CD14-positive monocyte (primary cell): ENCODE data around the gene FAM177A1. TPM values are rescaled to one million over a fixed set of nuclear protein-coding genes. Genes with fewer than 3 reads are reported as not detected.

Experiments used
- DNase-seq, 3 donors: peaks; one replicate each; pipeline ENCODE4 v3.0.0-alpha.2; 2011 to 2022
- H2AFZ ChIP-seq: 2 replicates; pipeline ENCODE4 v1.6.0; 2012; ENCODE audit warnings: mild to moderate bottlenecking, low read depth, low read length, inconsistent platforms; ENCODE audit not compliant: insufficient read depth, poor library complexity, severe bottlenecking
- H3K27ac ChIP-seq, 2 donors: 1 replicate in 1 of 2; 2 replicates in 1 of 2; pipeline ENCODE4 v1.5.1; 2012 to 2013; ENCODE audit warnings: low read length in 2 of 2, control low read depth in 1 of 2, inconsistent platforms in 1 of 2, low read depth in 1 of 2, mild to moderate bottlenecking in 1 of 2
- H3K27me3 ChIP-seq, 2 donors: one replicate each; pipeline versions ENCODE4 v1.6.0 to v1.6.1; 2011 to 2013; ENCODE audit warnings: low read length in 2 of 2; ENCODE audit not compliant: control insufficient read depth in 2 of 2, insufficient read depth in 2 of 2
- H3K36me3 ChIP-seq, 2 donors: replicated peaks in 1 of 2; 1 replicate in 1 of 2; 2 replicates in 1 of 2; pipeline versions ENCODE4 v1.5.1 to v1.6.1; 2012 to 2013; ENCODE audit warnings: low read length in 2 of 2, control low read depth in 1 of 2, inconsistent platforms in 1 of 2, mild to moderate bottlenecking in 1 of 2; ENCODE audit not compliant: insufficient read depth in 2 of 2, control insufficient read depth in 1 of 2
- H3K4me1 ChIP-seq, 2 donors: 1 replicate in 1 of 2; 2 replicates in 1 of 2; pipeline versions ENCODE4 v1.5.1 to v1.6.1; 2012 to 2013; ENCODE audit warnings: low read length in 2 of 2, control low read depth in 1 of 2, inconsistent platforms in 1 of 2, mild to moderate bottlenecking in 1 of 2, moderate library complexity in 1 of 2; ENCODE audit not compliant: insufficient read depth in 2 of 2, control insufficient read depth in 1 of 2
- H3K4me2 ChIP-seq: replicated peaks from 2 replicates; pipeline ENCODE3; 2012; ENCODE audit warnings: low read length, moderate library complexity, mild to moderate bottlenecking; ENCODE audit not compliant: poor library complexity, severe bottlenecking; ENCODE audit errors: extremely low read depth
- H3K4me3 ChIP-seq, 3 experiments: fragments of 200-600 bp in 1 of 3; sonication (generic) in 1 of 3; replicated peaks in 1 of 3; 1 replicate in 2 of 3; 2 replicates in 1 of 3; pipeline ENCODE4 v1.5.1; 2011 to 2013; ENCODE audit warnings: low read length in 3 of 3, mild to moderate bottlenecking in 3 of 3, control low read depth in 2 of 3, low read depth in 2 of 3, inconsistent platforms in 1 of 3, moderate library complexity in 1 of 3
- H3K79me2 ChIP-seq: 2 replicates; pipeline ENCODE4 v1.6.0; 2012; ENCODE audit warnings: mild to moderate bottlenecking, control low read depth, inconsistent platforms, low read length, moderate library complexity; ENCODE audit not compliant: insufficient read depth
- H3K9ac ChIP-seq: 2 replicates; pipeline ENCODE4 v1.6.0; 2017; ENCODE audit warnings: low read length, mild to moderate bottlenecking; ENCODE audit not compliant: insufficient read depth, poor library complexity, severe bottlenecking
- H3K9me3 ChIP-seq, 2 donors: replicated peaks in 1 of 2; 1 replicate in 1 of 2; 2 replicates in 1 of 2; pipeline versions ENCODE4 v1.5.1 to v1.6.1; 2012 to 2013; ENCODE audit warnings: low read length in 2 of 2, control low read depth in 1 of 2; ENCODE audit not compliant: control insufficient read depth in 1 of 2, insufficient read depth in 1 of 2
- H4K20me1 ChIP-seq: 2 replicates; pipeline ENCODE4 v1.6.0; 2012; ENCODE audit warnings: mild to moderate bottlenecking, low read length, control low read depth, moderate library complexity; ENCODE audit not compliant: insufficient read depth
- H3K27ac Mint-ChIP-seq, 7 donors: one replicate each; pipeline ENCODE4 v1.8.0; 2020; ENCODE audit warnings: mild to moderate bottlenecking in 7 of 7, mixed read lengths in 7 of 7, moderate library complexity in 6 of 7, inconsistent platforms in 2 of 7
- H3K27me3 Mint-ChIP-seq, 3 donors: one replicate each; pipeline ENCODE4 v1.8.0; 2021 to 2022; ENCODE audit warnings: low read depth in 3 of 3, mild to moderate bottlenecking in 3 of 3, mixed read lengths in 3 of 3, moderate library complexity in 3 of 3, inconsistent platforms in 1 of 3
- H3K36me3 Mint-ChIP-seq, 2 donors: one replicate each; pipeline ENCODE4 v1.8.0; 2020; ENCODE audit warnings: mixed read lengths in 2 of 2, inconsistent platforms in 1 of 2, mild to moderate bottlenecking in 1 of 2
- H3K4me1 Mint-ChIP-seq: one replicate; pipeline ENCODE4 v1.8.0; 2020; ENCODE audit warnings: mild to moderate bottlenecking, mixed read lengths
- H3K4me3 Mint-ChIP-seq, 2 donors: one replicate each; pipeline ENCODE4 v1.8.0; 2020; ENCODE audit warnings: mild to moderate bottlenecking in 2 of 2, mixed read lengths in 2 of 2, moderate library complexity in 1 of 2
- H3K9me3 Mint-ChIP-seq, 7 donors: one replicate each; pipeline ENCODE4 v1.8.0; 2020 to 2022; ENCODE audit warnings: mixed read lengths in 7 of 7, mild to moderate bottlenecking in 6 of 7, moderate library complexity in 6 of 7, inconsistent platforms in 2 of 7
- WGBS: methylation state at CpG from one replicate; pipeline ENCODE4 v1.1.5; 2013; ENCODE audit warnings: missing lambda C conversion rate; ENCODE audit not compliant: insufficient coverage; 5-methylcytosine and 5-hydroxymethylcytosine counted together
- intact Hi-C, 2 donors: fragments of 100-400 bp; cut with micrococcal nuclease; formaldehyde crosslinking; loops; one replicate each; pipeline versions ENCODE4 v1.15.0 to v1.15.1; 2023
- polyA minus RNA-seq: library from RNA; depleted of rRNA, polyadenylated mRNA; stranded (reverse); fragments of >200 nt; gene quantifications from 2 replicates; pipeline ENCODE4 v1.2.3, GENCODE V29; 2012
- polyA plus RNA-seq, 3 donors: library from polyadenylated mRNA; depleted of rRNA in 1 of 3; unstranded in 2 of 3; stranded (reverse) in 1 of 3; fragments of 300-500 nt in 2 of 3; fragments of >200 nt in 1 of 3; fragmentation: Illumina TruSeq in 2 of 3; gene quantifications; 1 replicate in 2 of 3; 2 replicates in 1 of 3; pipeline ENCODE4 v1.2.3, GENCODE V29; 2012 to 2021
- total RNA-seq, 12 experiments: library from RNA in 1 of 12; stranded (reverse) in 1 of 12; fragments of 120-200 nt in 1 of 12; gene quantifications; one replicate each; pipeline ENCODE4 v1.2.4 and lab custom pipeline; 2013 to 2026; ENCODE audit warnings: mixed read lengths in 6 of 12, inconsistent platforms in 1 of 12
- TF ChIP-seq, protein P1 (sequence below): fragments of 200-600 bp; IDR thresholded peaks from one replicate; pipeline ENCODE4 v1.8.0; 2022; ENCODE audit warnings: antibody characterized with exemption, mild to moderate bottlenecking

FAM177A1 gene
- 36.4 TPM for total RNA-seq (2013)
- polyA plus RNA-seq (10 to 100 TPM; 12.5 to 48.1 (median 29.4) TPM), polyA minus RNA-seq (14.8 and 16.5 TPM in 2 replicates), total RNA-seq (lab: John Stamatoyannopoulos, UW) (24.4 to 40.9 (median 28.7) reads per million in 11 experiments)

- TF ChIP-seq, protein P1, sequence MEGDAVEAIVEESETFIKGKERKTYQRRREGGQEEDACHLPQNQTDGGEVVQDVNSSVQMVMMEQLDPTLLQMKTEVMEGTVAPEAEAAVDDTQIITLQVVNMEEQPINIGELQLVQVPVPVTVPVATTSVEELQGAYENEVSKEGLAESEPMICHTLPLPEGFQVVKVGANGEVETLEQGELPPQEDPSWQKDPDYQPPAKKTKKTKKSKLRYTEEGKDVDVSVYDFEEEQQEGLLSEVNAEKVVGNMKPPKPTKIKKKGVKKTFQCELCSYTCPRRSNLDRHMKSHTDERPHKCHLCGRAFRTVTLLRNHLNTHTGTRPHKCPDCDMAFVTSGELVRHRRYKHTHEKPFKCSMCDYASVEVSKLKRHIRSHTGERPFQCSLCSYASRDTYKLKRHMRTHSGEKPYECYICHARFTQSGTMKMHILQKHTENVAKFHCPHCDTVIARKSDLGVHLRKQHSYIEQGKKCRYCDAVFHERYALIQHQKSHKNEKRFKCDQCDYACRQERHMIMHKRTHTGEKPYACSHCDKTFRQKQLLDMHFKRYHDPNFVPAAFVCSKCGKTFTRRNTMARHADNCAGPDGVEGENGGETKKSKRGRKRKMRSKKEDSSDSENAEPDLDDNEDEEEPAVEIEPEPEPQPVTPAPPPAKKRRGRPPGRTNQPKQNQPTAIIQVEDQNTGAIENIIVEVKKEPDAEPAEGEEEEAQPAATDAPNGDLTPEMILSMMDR: no peak
- Mint-ChIP-seq H3K4me1 (peaks cover 26% of the 10 kb centered on the region), H3K4me3 (peak within 1 kb of the TSS; percentile 96 to 98), H3K9me3 (no peaks in the 10 kb centered on the region), H3K27me3 (peaks cover 0 to 3% (median 0%) of the 10 kb centered on the region in 3 donors), H3K27ac (peak within 1 kb of the TSS; percentile 98 to 100 (median 99)), H3K36me3 (peaks cover 6 to 7% of the 10 kb centered on the region in 2 donors)
- Histone ChIP-seq H4K20me1 (no peaks in the 10 kb centered on the region), H3K4me3 (peak within 1 kb of the TSS; percentile 72 to 94 (median 86)), H3K9ac (peak within 1 kb of the TSS; percentile 94), H3K4me2 (peak within 1 kb of the TSS; percentile 95), H3K36me3 (no peaks in the 10 kb centered on the region), H2AFZ (peak within 1 kb of the TSS; percentile 92), H3K27ac (peak within 1 kb of the TSS; percentile 89 to 95), H3K27me3 (no peaks in the 10 kb centered on the region), H3K79me2 (peaks cover 10% of the 10 kb centered on the region), H3K4me1 (peaks cover 15 to 24% of the 10 kb centered on the region in 2 donors), H3K9me3 (no peaks in the 10 kb centered on the region)
- peak; percentile 98 to 99 (median 98) for DNase-seq
- intact Hi-C loops: loop anchor here (2.0 to 10.0 kb wide), 7 partner anchors 61 to 259 kb away; partner anchors contain the start of genes PPP2R3C (in 2 of the 2), SRP54 (in 2 of the 2) and PRORP (in 1 of the 2)
- under 1% methylated on average over 77 of the region's 77 CpGs for WGBS
Observed at GRCh38 chr14:35046048-35046750, at the start of gene FAM177A1. TSS of gene FAM177A1 (plus strand) at chr14:35046272. CDS start at chr14:35046464, 192 bp downstream.

GRCh38 chr14:34997762-34998161 lies 48.3 kb upstream of the FAM177A1 start:
- Histone ChIP-seq H3K27me3 (no peaks in the 10 kb centered on the region), H3K4me3 (no peak overlapping the region), H3K4me2 (no peak overlapping the region), H3K79me2 (peaks cover 52% of the 10 kb centered on the region), H3K27ac (no peak overlapping the region), H3K36me3 (peaks cover 28 to 60% of the 10 kb centered on the region in 2 donors), H2AFZ (no peak overlapping the region), H3K9ac (no peak overlapping the region), H4K20me1 (peaks cover 49% of the 10 kb centered on the region), H3K4me1 (no peaks in the 10 kb centered on the region), H3K9me3 (no peaks in the 10 kb centered on the region)
- TF ChIP-seq, protein P1: no peak
- Mint-ChIP-seq H3K27ac (peak overlapping the region in 1 of 7 donors; percentile 54), H3K4me3 (no peak overlapping the region), H3K36me3 (peaks cover 37 to 61% of the 10 kb centered on the region in 2 donors), H3K4me1 (peaks cover 3% of the 10 kb centered on the region), H3K9me3 (no peaks in the 10 kb centered on the region), H3K27me3 (no peaks in the 10 kb centered on the region)
- intact Hi-C loops: no loop called here
- DNase-seq: no peak
- WGBS: 100% methylated on average over 1 of the region's 3 CpGs
